OCI-LY1 (cell line): Measurements from ENCODE around the gene TAF1L.
A peak's percentile ranks its signal among the peaks of the same experiment; 100 is the strongest.
"Not testable (repeated sequence)": the region's sequence is repeated elsewhere in the genome, so short reads cannot be mapped to it uniquely, and the experiment has no call there.

Experiments
- H2AFZ ChIP-seq: fragments of 200-600 bp; sonication (generic), shearing (Covaris generic); 2 replicates; pipeline ENCODE4 v1.6.0; 2014; ENCODE audit warnings: antibody characterized with exemption, mild to moderate bottlenecking, low read length
- H3F3A ChIP-seq: fragments of 200-600 bp; sonication (generic), shearing (Covaris generic); 2 replicates; pipeline ENCODE4 v1.6.0; 2014; ENCODE audit warnings: mild to moderate bottlenecking, antibody characterized with exemption, low read length, moderate library complexity; ENCODE audit not compliant: insufficient read depth
- H3K27ac ChIP-seq: fragments of 200-600 bp; sonication (generic); 2 replicates; pipeline ENCODE4 v1.5.1; 2014; ENCODE audit warnings: low read length, mixed run types, mild to moderate bottlenecking, low read depth; ENCODE audit not compliant: poor library complexity, severe bottlenecking
- H3K27me3 ChIP-seq: fragments of 200-600 bp; sonication (generic); 2 replicates; pipeline ENCODE4 v1.6.0; 2014; ENCODE audit warnings: antibody characterized with exemption, mild to moderate bottlenecking, low read length, moderate library complexity; ENCODE audit not compliant: insufficient read depth
- H3K36me3 ChIP-seq: fragments of 200-600 bp; sonication (generic); 2 replicates; pipeline ENCODE4 v1.6.1; 2014; ENCODE audit warnings: mild to moderate bottlenecking, antibody characterized with exemption, low read length, moderate library complexity, mixed read lengths; ENCODE audit not compliant: insufficient read depth
- H3K4me1 ChIP-seq: fragments of 200-600 bp; sonication (generic); 2 replicates; pipeline ENCODE4 v1.5.1; 2014; ENCODE audit warnings: mild to moderate bottlenecking, low read length, moderate library complexity; ENCODE audit not compliant: insufficient read depth, severe bottlenecking
- H3K4me2 ChIP-seq: fragments of 200-600 bp; sonication (generic), shearing (Covaris generic); 2 replicates; pipeline ENCODE4 v1.6.1; 2014; ENCODE audit warnings: low read length
- H3K4me3 ChIP-seq: fragments of 200-600 bp; sonication (generic); 2 replicates; pipeline ENCODE4 v1.5.1; 2014; ENCODE audit warnings: low read length, low read depth, mild to moderate bottlenecking, mixed read lengths; ENCODE audit not compliant: poor library complexity, severe bottlenecking
- H3K79me2 ChIP-seq: fragments of 200-600 bp; shearing (Covaris generic); 2 replicates; pipeline ENCODE4 v1.6.1; 2016; ENCODE audit warnings: mixed run types, low read length, mixed read lengths; ENCODE audit not compliant: insufficient read depth
- H3K9ac ChIP-seq: fragments of 200-600 bp; sonication (generic), shearing (Covaris generic); 2 replicates; pipeline ENCODE4 v1.6.1; 2014; ENCODE audit warnings: mild to moderate bottlenecking, low read length, mixed read lengths
- H3K9me2 ChIP-seq: fragments of 200-600 bp; sonication (generic), shearing (Covaris generic); 2 replicates; pipeline ENCODE4 v1.6.1; 2014; ENCODE audit warnings: low read depth, mild to moderate bottlenecking, low read length, mixed read lengths
- H3K9me3 ChIP-seq: fragments of 200-600 bp; shearing (Covaris generic); 2 replicates; pipeline ENCODE4 v1.6.1; 2014; ENCODE audit warnings: low read length, mixed read lengths
- H4K20me1 ChIP-seq: fragments of 200-600 bp; sonication (generic), shearing (Covaris generic); 2 replicates; pipeline ENCODE4 v1.6.0; 2016; ENCODE audit warnings: mild to moderate bottlenecking, low read length; ENCODE audit not compliant: insufficient read depth
- CTCF ChIP-seq: fragments of 200-600 bp; sonication (generic), shearing (Covaris generic); IDR thresholded peaks from 2 replicates; pipeline ENCODE4 v1.5.1; 2017; ENCODE audit warnings: mild to moderate bottlenecking, antibody characterized with exemption, low read length, moderate library complexity, mixed read lengths
- EZH2 ChIP-seq: fragments of 200-600 bp; sonication (generic), shearing (Covaris generic); IDR thresholded peaks from 2 replicates; pipeline ENCODE4 v1.8.0; 2017; ENCODE audit warnings: borderline replicate concordance, mixed run types, mild to moderate bottlenecking, antibody characterized with exemption, low read length, moderate library complexity, mixed read lengths

The TAF1L gene

GRCh38 chr9:32618261-32618660 lies 17.2 kb downstream of the TAF1L start:
- no peaks in the 10 kb centered on the region for H3K36me3 ChIP-seq
- no peak overlapping the region for H2AFZ ChIP-seq
- no peak for TF ChIP-seq CTCF
- TF ChIP-seq EZH2, result no peak
- no peaks in the 10 kb centered on the region for H3K27me3 ChIP-seq
- no peaks in the 10 kb centered on the region for H3K9me2 ChIP-seq
- H3F3A ChIP-seq, result no peaks in the 10 kb centered on the region
- H3K27ac ChIP-seq, result no peak overlapping the region
- no peaks in the 10 kb centered on the region for H3K79me2 ChIP-seq
- no peak overlapping the region for H3K9ac ChIP-seq
- no peaks in the 10 kb centered on the region for H4K20me1 ChIP-seq
- H3K4me2 ChIP-seq, result no peak overlapping the region
- no peak overlapping the region for H3K4me3 ChIP-seq
- H3K9me3 ChIP-seq, result no peaks in the 10 kb centered on the region
- no peaks in the 10 kb centered on the region for H3K4me1 ChIP-seq

GRCh38 chr9:32606811-32607210 lies 28.7 kb downstream of the TAF1L start:
- Histone ChIP-seq H3K4me3 (no peak overlapping the region), H3K79me2 (no peaks in the 10 kb centered on the region), H2AFZ (no peak overlapping the region), H3K36me3 (no peaks in the 10 kb centered on the region), H3K4me2 (no peak overlapping the region), H3F3A (no peaks in the 10 kb centered on the region), H3K9ac (no peak overlapping the region), H3K4me1 (peaks cover 19% of the 10 kb centered on the region), H3K9me2 (no peaks in the 10 kb centered on the region), H3K9me3 (peaks cover 3% of the 10 kb centered on the region; the same call in 1 of the 2 replicates), H4K20me1 (no peaks in the 10 kb centered on the region), H3K27me3 (no peaks in the 10 kb centered on the region), H3K27ac (no peak overlapping the region)
- TF ChIP-seq CTCF (no peak), EZH2 (no peak)

GRCh38 chr9:32603914-32604852 lies 31.3 kb downstream of the TAF1L start:
- no peaks in the 10 kb centered on the region for H3K27me3 ChIP-seq
- H3K9me3 ChIP-seq, result peaks cover 3% of the 10 kb centered on the region; the same call in 1 of the 2 replicates
- no peaks in the 10 kb centered on the region for H4K20me1 ChIP-seq
- TF ChIP-seq CTCF (no peak), EZH2 (no peak)
- H2AFZ ChIP-seq, result peak overlapping the region; percentile 84; the same call in 1 of the 2 replicates
- no peaks in the 10 kb centered on the region for H3K9me2 ChIP-seq
- no peak overlapping the region for H3K4me3 ChIP-seq
- no peaks in the 10 kb centered on the region for H3K79me2 ChIP-seq
- peaks cover 19% of the 10 kb centered on the region for H3K4me1 ChIP-seq
- H3K27ac ChIP-seq, result peak overlapping the region; percentile 39
- no peaks in the 10 kb centered on the region for H3F3A ChIP-seq
- peak overlapping the region; percentile 42; the same call in 1 of the 2 replicates for H3K4me2 ChIP-seq
- H3K36me3 ChIP-seq, result no peaks in the 10 kb centered on the region
- no peak overlapping the region for H3K9ac ChIP-seq

GRCh38 chr9:32599021-32599420 lies 36.4 kb downstream of the TAF1L start:
- H4K20me1 ChIP-seq, H3F3A ChIP-seq, H3K27me3 ChIP-seq, H3K9me3 ChIP-seq, H3K79me2 ChIP-seq, H3K27ac ChIP-seq, H3K4me3 ChIP-seq, H3K4me2 ChIP-seq, H3K36me3 ChIP-seq, H3K9ac ChIP-seq, H3K9me2 ChIP-seq, H2AFZ ChIP-seq: not testable (repeated sequence)
- peaks cover 14% of the 10 kb centered on the region for H3K4me1 ChIP-seq
